DND-41 (cell line): Measurements from ENCODE around the gene BCL6.

ENCODE experiments used
- ATAC-seq: fragments of 200-7000 bp; cut with Tn5 transposase; 3 replicates; pipeline ENCODE4 v1.9.1; 2021; ENCODE audit warnings: low read depth; ENCODE audit not compliant: insufficient read depth
- DNase-seq: peaks from one replicate; pipeline ENCODE4 v3.0.0-alpha.2; 2020
- H2AFZ ChIP-seq: 2 replicates; pipeline ENCODE4 v1.6.0; 2012; ENCODE audit warnings: low read depth, low read length
- H3K27ac ChIP-seq: 2 replicates; pipeline ENCODE4 v1.5.1; 2012; ENCODE audit warnings: low read length, inconsistent platforms
- H3K27me3 ChIP-seq: fragments of 200-600 bp; sonication (generic); 2 replicates; pipeline ENCODE4 v1.6.0; 2012; ENCODE audit warnings: low read length, mild to moderate bottlenecking, inconsistent platforms; ENCODE audit not compliant: insufficient read depth, poor library complexity
- H3K36me3 ChIP-seq: 2 replicates; pipeline ENCODE4 v1.5.1; 2012; ENCODE audit warnings: low read length, inconsistent platforms; ENCODE audit not compliant: insufficient read depth
- H3K4me1 ChIP-seq: 2 replicates; pipeline ENCODE4 v1.5.1; 2012; ENCODE audit warnings: mild to moderate bottlenecking, low read length; ENCODE audit not compliant: insufficient read depth
- H3K4me2 ChIP-seq: 2 replicates; pipeline ENCODE4 v1.6.0; 2012; ENCODE audit warnings: mild to moderate bottlenecking, moderate library complexity, low read length, inconsistent platforms; ENCODE audit not compliant: insufficient read depth
- H3K4me3 ChIP-seq, 2 experiments: fragments of 200-600 bp in 1 of 2; shearing (Covaris generic) in 1 of 2; 2 replicates each; pipeline ENCODE4 v1.5.1; 2012 to 2016; ENCODE audit warnings: inconsistent platforms in 2 of 2, low read length in 2 of 2, mild to moderate bottlenecking in 2 of 2, low read depth in 1 of 2, moderate library complexity in 1 of 2
- H3K79me2 ChIP-seq: 2 replicates; pipeline ENCODE4 v1.6.0; 2012; ENCODE audit warnings: low read length, inconsistent platforms; ENCODE audit not compliant: insufficient read depth
- H3K9ac ChIP-seq: 2 replicates; pipeline ENCODE4 v1.6.0; 2012; ENCODE audit warnings: low read depth, mild to moderate bottlenecking, inconsistent platforms, low read length, moderate library complexity
- H3K9me3 ChIP-seq: 2 replicates; pipeline ENCODE4 v1.5.1; 2012; ENCODE audit warnings: low read length, moderate library complexity, mild to moderate bottlenecking, inconsistent platforms; ENCODE audit not compliant: insufficient read depth, severe bottlenecking
- H4K20me1 ChIP-seq: 2 replicates; pipeline ENCODE4 v1.6.0; 2012; ENCODE audit warnings: low read length; ENCODE audit not compliant: insufficient read depth
- CTCF ChIP-seq: IDR thresholded peaks from 2 replicates; pipeline ENCODE4 v1.5.1; 2012; ENCODE audit warnings: borderline replicate concordance, low read length, moderate library complexity, mild to moderate bottlenecking; ENCODE audit not compliant: poor library complexity, severe bottlenecking; ENCODE audit errors: extremely low read depth
- EZH2 ChIP-seq: IDR thresholded peaks from 3 replicates; pipeline ENCODE4 v1.6.1; 2012; ENCODE audit warnings: borderline replicate concordance, low read depth, mild to moderate bottlenecking, moderate library complexity, low read length, inconsistent platforms; ENCODE audit not compliant: severe bottlenecking

Gene BCL6

DNA sequence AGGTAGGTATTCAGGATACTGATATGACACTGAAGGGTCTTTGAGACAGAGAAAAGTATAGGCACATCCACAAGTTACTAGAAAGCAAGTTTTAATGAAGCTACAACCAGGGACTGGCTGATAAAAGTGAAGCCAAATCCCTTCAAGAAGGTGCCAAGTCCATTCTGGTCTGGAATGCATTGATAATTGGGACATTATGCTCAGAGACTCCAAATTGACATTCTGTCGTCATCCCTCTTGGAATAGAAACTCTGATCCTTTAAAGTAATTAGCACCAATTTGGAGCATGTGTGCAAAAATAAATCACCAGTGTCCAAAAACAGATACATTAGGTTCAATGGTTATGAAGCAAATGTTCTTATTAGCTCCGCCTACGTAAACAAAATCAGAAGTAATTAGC is 47.3 kb upstream of the BCL6 start:
- TF ChIP-seq CTCF (no peak), EZH2 (no peak)
- H3K27me3 ChIP-seq: no peaks in the 10 kb centered on the region
- no peaks in the 10 kb centered on the region for H3K9me3 ChIP-seq
- H3K79me2 ChIP-seq: no peaks in the 10 kb centered on the region
- no peak overlapping the region for H2AFZ ChIP-seq
- ATAC-seq: no peak
- no peak overlapping the region for H3K27ac ChIP-seq
- no peak overlapping the region for H3K4me2 ChIP-seq
- no peaks in the 10 kb centered on the region for H4K20me1 ChIP-seq
- no peak overlapping the region for H3K4me3 ChIP-seq
- H3K4me1 ChIP-seq: no peaks in the 10 kb centered on the region
- DNase-seq: no peak
- no peaks in the 10 kb centered on the region for H3K36me3 ChIP-seq
- H3K9ac ChIP-seq: no peak overlapping the region

GRCh38 chr3:187789872-187790271 is 44.6 kb upstream of the BCL6 start:
- Histone ChIP-seq H4K20me1 (no peaks in the 10 kb centered on the region), H3K4me1 (no peaks in the 10 kb centered on the region), H3K36me3 (no peaks in the 10 kb centered on the region), H3K27ac (no peak overlapping the region), H3K4me2 (no peak overlapping the region), H3K9ac (no peak overlapping the region), H3K9me3 (no peaks in the 10 kb centered on the region), H3K27me3 (no peaks in the 10 kb centered on the region), H3K79me2 (no peaks in the 10 kb centered on the region), H3K4me3 (no peak overlapping the region), H2AFZ (no peak overlapping the region)
- DNase-seq: no peak
- TF ChIP-seq CTCF: no peak
- TF ChIP-seq EZH2: no peak
- ATAC-seq: no peak

DNA sequence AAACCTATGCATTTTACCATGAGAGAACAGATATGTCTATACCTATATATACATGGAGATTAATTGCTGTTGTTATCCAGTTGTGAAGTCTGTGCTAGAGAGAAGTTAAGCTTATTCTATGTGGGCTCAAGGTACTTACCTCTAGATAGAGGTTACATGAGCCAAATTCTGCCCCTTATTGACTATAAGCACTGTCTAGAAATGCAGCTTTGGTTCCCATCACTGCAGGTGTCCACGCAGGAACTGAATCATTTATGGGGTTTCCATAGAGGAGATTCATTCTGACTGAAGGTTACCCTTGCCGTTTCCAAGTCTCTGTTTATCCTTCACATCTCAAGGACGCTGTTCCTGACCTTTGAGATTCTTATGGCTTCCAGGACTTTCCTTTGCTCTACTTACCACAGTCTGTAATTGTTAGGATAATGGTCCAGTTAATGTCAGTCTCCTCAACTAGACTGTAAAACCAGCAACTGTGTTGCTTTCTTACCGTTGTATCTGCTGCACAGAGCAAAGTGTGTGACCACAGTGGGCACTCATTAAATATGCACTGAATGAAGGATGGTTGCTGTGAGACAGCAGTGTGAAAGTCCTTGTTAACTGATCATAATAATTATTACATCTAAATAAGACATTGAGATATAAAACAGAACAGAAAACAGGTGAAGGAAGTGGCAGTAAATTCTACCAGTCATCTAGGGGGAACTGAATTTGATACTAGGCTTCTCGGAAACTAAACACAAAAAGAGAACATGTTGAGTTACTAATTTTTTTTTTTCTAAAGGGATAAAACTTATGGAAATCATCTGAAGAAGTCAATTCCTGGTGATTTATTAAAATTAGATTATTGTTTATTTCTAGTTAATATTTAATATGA is 44.0 kb upstream of the BCL6 start:
- no peaks in the 10 kb centered on the region for H3K36me3 ChIP-seq
- H3K4me2 ChIP-seq: no peak overlapping the region
- no peaks in the 10 kb centered on the region for H3K79me2 ChIP-seq
- H3K4me3 ChIP-seq: no peak overlapping the region
- TF ChIP-seq EZH2: no peak
- no peak for TF ChIP-seq CTCF
- H3K9me3 ChIP-seq: no peaks in the 10 kb centered on the region
- no peak for ATAC-seq
- no peaks in the 10 kb centered on the region for H3K4me1 ChIP-seq
- no peak overlapping the region for H3K9ac ChIP-seq
- no peaks in the 10 kb centered on the region for H3K27me3 ChIP-seq
- no peak for DNase-seq
- H3K27ac ChIP-seq: no peak overlapping the region
- no peaks in the 10 kb centered on the region for H4K20me1 ChIP-seq
- H2AFZ ChIP-seq: no peak overlapping the region
